Measurements from ENCODE around the gene ETFA. TPM values are rescaled to one million over a fixed set of nuclear protein-coding genes. Genes with fewer than 3 reads are reported as not detected.

ETFA gene
- total and polyA plus RNA-seq, 2 of the 8 experiments (the other 6 are each of a cell fraction or from before 2014, with no cell fraction given) = 60.9 to 90.0 TPM

DNA sequence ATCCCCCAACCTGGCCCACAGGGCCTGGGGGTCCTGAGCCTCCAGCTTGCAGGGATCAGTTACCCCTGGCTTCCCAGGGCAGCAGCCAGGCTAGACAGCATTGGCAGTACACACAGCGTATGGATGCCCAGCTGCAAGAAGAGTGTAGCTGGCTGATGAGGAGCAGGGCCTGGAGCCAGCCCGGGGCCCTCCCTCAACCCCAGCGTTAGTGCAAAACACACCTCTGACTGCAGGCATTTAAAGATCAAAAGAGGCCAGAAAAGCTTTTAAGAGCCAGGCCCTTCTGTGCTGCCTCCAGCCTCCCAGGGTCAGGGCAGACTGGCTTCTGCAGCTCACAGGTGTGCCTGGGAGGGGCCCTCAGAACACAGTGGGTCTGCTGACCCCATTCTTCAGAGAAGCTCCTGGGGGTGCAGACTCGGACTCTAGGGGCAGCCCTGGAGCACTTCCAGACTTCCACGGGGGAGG lies 110.6 kb downstream of the ETFA start (continued):
- TF ChIP-seq GTF2F1 (IDR thresholded peaks at IDR 0.05; ENCODE audit: borderline replicate concordance, low read depth, low read length) (no peak), POLR2AphosphoS5 (IDR thresholded peaks at IDR 0.05; ENCODE audit: low read depth, low read length) (no peak), HDAC6 (IDR thresholded peaks at IDR 0.05; ENCODE audit: low read depth, low read length) (no peak)

All from H1 (cell line).